SK-N-SH (cell line): Measurements from ENCODE around the gene PALLD.

Experiments used
- CTCF ChIP-seq: fragments of 200-600 bp; sonication (generic); IDR thresholded peaks from 2 replicates; pipeline ENCODE4 v1.6.1; 2017; ENCODE audit warnings: antibody characterized with exemption, mild to moderate bottlenecking, moderate library complexity
- ELF1 ChIP-seq: IDR thresholded peaks from 2 replicates; pipeline ENCODE4 v1.4.0; 2012
- EZH2phosphoT487 ChIP-seq: fragments of 200-600 bp; sonication (generic); IDR thresholded peaks from 2 replicates; pipeline ENCODE4 v1.6.1; 2017; ENCODE audit warnings: low read depth, mixed run types, mild to moderate bottlenecking, antibody characterized with exemption, moderate library complexity, borderline replicate concordance
- FOXJ3 ChIP-seq: sonication (generic); formaldehyde crosslinking; IDR thresholded peaks from 2 replicates; pipeline ENCODE4 v1.5.1; 2020; ENCODE audit warnings: mild to moderate bottlenecking, missing genetic modification reagents
- FOXM1 ChIP-seq: IDR thresholded peaks from 2 replicates; pipeline ENCODE4 v1.4.0; 2012; ENCODE audit warnings: low read depth, mild to moderate bottlenecking
- JUND ChIP-seq: IDR thresholded peaks from 2 replicates; pipeline ENCODE4 v1.4.0; 2012
- MAX ChIP-seq: IDR thresholded peaks from 2 replicates; pipeline ENCODE4 v1.4.0; 2012; ENCODE audit warnings: low read depth
- MXI1 ChIP-seq: IDR thresholded peaks from 2 replicates; pipeline ENCODE4 v1.6.1; 2012; ENCODE audit warnings: mild to moderate bottlenecking, low read depth, low read length, improper control_type of control experiment
- POLR2AphosphoS5 ChIP-seq: IDR thresholded peaks from 2 replicates; pipeline ENCODE4 v1.6.1; 2012; ENCODE audit warnings: low read depth, low read length
- REST ChIP-seq: IDR thresholded peaks from 2 replicates; pipeline ENCODE4 v1.6.1; 2012; ENCODE audit warnings: mild to moderate bottlenecking, low read depth, low read length, moderate library complexity
- RXRA ChIP-seq: IDR thresholded peaks from 2 replicates; pipeline ENCODE4 v1.4.0; 2012; ENCODE audit warnings: low read depth, mild to moderate bottlenecking, borderline replicate concordance
- USF2 ChIP-seq: fragments of 150-350 bp; IDR thresholded peaks from 2 replicates; pipeline ENCODE4 v1.6.1; 2017; ENCODE audit warnings: antibody characterized with exemption, low read length, low read depth, borderline replicate concordance
- YY1 ChIP-seq: IDR thresholded peaks from 2 replicates; pipeline ENCODE4 v1.4.0; 2012; ENCODE audit warnings: low read depth, mild to moderate bottlenecking
- ZBTB33 ChIP-seq: IDR thresholded peaks from 2 replicates; pipeline ENCODE4 v1.4.0; 2012; ENCODE audit warnings: low read depth, borderline replicate concordance

- no peak for TF ChIP-seq CTCF
- TF ChIP-seq FOXJ3: no peak
- peak; percentile 42; the same call in 1 of the 2 replicates for TF ChIP-seq MAX
- no peak for TF ChIP-seq ZBTB33
- peak; percentile 53; the same call in 1 of the 2 replicates for TF ChIP-seq RXRA
- no peak for TF ChIP-seq USF2
- TF ChIP-seq REST: no peak
- no peak for TF ChIP-seq MXI1
- no peak for TF ChIP-seq FOXM1
- peak; percentile 62 for TF ChIP-seq JUND
- no peak for TF ChIP-seq EZH2phosphoT487
- TF ChIP-seq POLR2AphosphoS5: no peak
- no peak for TF ChIP-seq YY1
- TF ChIP-seq ELF1: no peak
Observed at GRCh38 chr4:168540086-168540485, 43.2 kb downstream of the PALLD start.
